Effector memory CD4-positive, alpha-beta T cell (primary cell): ENCODE data around the gene IMMP2L.

ENCODE experiments used
- DNase-seq, 3 donors: peaks; one replicate each; pipeline ENCODE4 v3.0.0-alpha.2; 2020
- H3K27ac ChIP-seq: 2 replicates; pipeline ENCODE4 v1.7.0; 2013; ENCODE audit warnings: mild to moderate bottlenecking, low read length, moderate library complexity; ENCODE audit not compliant: insufficient read depth, poor library complexity, severe bottlenecking
- H3K27me3 ChIP-seq: replicated peaks from 2 replicates; pipeline ENCODE4 v1.7.0; 2013; ENCODE audit warnings: mild to moderate bottlenecking, low read length; ENCODE audit not compliant: insufficient read depth, control insufficient read depth, poor library complexity, severe bottlenecking
- H3K36me3 ChIP-seq: 2 replicates; pipeline ENCODE4 v1.7.0; 2013; ENCODE audit warnings: mild to moderate bottlenecking, low read length, moderate library complexity; ENCODE audit not compliant: control insufficient read depth, insufficient read depth
- H3K4me1 ChIP-seq: 2 replicates; pipeline ENCODE4 v1.7.0; 2013; ENCODE audit warnings: low read length, mild to moderate bottlenecking; ENCODE audit not compliant: control insufficient read depth, insufficient read depth, poor library complexity, severe bottlenecking
- H3K4me3 ChIP-seq: 2 replicates; pipeline ENCODE4 v1.7.0; 2013; ENCODE audit warnings: low read length, low read depth, mild to moderate bottlenecking; ENCODE audit not compliant: insufficient read depth, poor library complexity, severe bottlenecking
- H3K9me3 ChIP-seq: 2 replicates; pipeline ENCODE4 v1.7.0; 2013; ENCODE audit warnings: mild to moderate bottlenecking, low read length, moderate library complexity; ENCODE audit not compliant: control insufficient read depth

Gene IMMP2L

DNA sequence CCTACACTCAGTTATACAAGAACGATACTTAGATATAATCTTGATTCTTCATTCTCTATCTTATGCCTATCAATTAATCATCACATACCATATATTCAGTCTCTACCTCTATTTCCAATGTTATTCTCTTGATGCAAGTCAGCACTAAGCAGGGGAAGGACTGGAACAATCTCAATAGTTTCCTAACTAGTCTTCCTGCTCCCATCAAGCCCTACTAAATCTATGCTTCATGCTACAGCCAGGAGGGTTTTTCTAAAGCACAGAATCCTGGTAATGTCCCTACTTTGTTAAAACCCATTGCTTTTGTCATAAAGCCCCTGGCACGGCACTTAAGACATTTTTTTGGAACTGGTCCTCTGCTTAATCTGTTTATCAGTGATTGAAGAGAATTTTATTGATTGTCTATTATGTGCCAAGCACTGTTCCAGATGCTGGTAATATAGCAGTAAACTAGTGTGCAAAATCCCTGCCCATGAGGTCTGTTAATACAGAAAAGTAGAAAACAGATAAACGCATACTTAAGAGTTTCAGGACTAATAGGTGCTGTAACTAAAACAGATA lies 794.7 kb downstream of the IMMP2L start:
- no peaks in the 10 kb centered on the region for H3K9me3 ChIP-seq
- no peaks in the 10 kb centered on the region for H3K4me1 ChIP-seq
- H3K4me3 ChIP-seq, result no peak overlapping the region
- no peaks in the 10 kb centered on the region for H3K27me3 ChIP-seq
- no peak for DNase-seq
- no peak overlapping the region for H3K27ac ChIP-seq
- H3K36me3 ChIP-seq, result no peaks in the 10 kb centered on the region

DNA sequence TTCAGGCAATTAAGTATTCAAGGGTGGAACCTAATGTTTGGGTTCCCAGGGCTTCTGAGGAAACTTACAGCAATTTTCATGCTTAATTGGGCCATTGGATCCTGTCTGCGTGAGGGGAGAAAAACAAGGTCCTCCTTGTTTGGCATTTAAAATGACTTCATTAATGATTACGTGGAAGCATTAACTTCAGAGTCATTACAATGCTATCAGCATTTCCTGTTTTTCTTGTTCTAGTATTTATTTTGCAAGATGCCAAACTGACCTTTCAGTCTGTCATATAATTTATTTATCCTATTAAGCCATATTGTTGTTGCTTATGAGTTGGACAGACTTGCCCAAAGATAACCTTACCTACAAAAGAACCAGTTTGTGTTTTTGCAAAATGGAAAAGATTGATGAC lies 795.4 kb downstream of the IMMP2L start:
- no peak overlapping the region for H3K27ac ChIP-seq

DNA sequence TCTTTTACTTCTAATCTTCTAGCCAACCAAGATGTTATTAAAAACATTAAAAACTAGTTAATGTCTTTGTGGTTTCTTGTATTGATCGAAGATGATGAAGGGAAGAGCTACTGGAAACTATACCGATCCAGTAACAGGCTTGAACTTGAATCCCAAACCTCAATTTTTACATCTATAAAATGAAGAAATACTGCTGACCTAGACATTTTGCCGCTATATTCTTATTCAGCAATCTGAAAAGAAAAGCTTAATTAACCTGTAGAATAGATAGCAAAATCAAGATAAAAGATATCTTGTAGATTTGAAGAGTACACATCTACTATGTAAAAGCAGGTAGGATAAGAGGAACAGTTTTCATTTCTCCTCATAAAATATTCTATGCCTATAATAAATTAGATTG lies 797.4 kb downstream of the IMMP2L start:
- H3K27me3 ChIP-seq, result no peaks in the 10 kb centered on the region
- H3K4me1 ChIP-seq, result no peaks in the 10 kb centered on the region
- DNase-seq, result no peak
- no peak overlapping the region for H3K4me3 ChIP-seq
- no peaks in the 10 kb centered on the region for H3K36me3 ChIP-seq
- no peak overlapping the region for H3K27ac ChIP-seq
- H3K9me3 ChIP-seq, result no peaks in the 10 kb centered on the region

More for the DNA sequence above, 795.4 kb downstream of the IMMP2L start:
- DNase-seq, result no peak
- H3K9me3 ChIP-seq, result no peaks in the 10 kb centered on the region
- no peaks in the 10 kb centered on the region for H3K36me3 ChIP-seq
- H3K27me3 ChIP-seq, result no peaks in the 10 kb centered on the region
- H3K4me3 ChIP-seq, result no peak overlapping the region
- no peaks in the 10 kb centered on the region for H3K4me1 ChIP-seq

DNA sequence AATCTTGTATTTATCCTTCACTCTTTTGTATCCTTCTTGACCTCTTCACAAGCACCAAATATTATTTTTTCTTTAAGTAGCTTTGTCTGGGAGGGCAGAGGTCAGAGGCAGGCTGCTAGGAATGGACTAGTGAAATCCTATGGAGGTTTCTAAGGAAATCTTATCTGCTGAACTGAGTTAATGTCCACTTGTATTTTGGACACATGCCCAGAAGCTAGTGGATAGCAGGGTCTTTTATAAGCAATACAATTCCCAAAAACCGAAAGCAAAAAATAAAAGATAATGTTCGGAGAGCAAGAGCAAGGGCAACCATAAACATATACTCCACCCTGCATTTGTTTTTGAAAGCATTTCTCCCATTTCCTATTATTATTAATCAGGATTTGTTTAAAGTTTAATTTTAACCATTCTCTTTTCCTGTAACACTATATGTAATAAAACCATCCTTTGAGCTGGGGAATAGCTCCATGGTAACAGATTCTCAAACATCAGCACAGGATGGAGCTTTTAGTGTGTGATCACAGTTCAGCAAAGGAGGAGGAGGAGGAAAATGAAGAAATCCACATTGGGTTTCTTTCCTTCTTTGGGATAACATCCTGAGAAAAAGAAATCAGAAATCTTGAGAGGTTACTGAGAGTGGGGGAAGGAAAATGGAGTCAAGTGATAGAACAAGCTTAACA lies 799.6 kb downstream of the IMMP2L start:
- DNase-seq, result no peak
- Histone ChIP-seq H3K36me3 (no peaks in the 10 kb centered on the region), H3K4me1 (no peaks in the 10 kb centered on the region), H3K27me3 (no peaks in the 10 kb centered on the region), H3K27ac (no peak overlapping the region), H3K4me3 (no peak overlapping the region), H3K9me3 (no peaks in the 10 kb centered on the region)

DNA sequence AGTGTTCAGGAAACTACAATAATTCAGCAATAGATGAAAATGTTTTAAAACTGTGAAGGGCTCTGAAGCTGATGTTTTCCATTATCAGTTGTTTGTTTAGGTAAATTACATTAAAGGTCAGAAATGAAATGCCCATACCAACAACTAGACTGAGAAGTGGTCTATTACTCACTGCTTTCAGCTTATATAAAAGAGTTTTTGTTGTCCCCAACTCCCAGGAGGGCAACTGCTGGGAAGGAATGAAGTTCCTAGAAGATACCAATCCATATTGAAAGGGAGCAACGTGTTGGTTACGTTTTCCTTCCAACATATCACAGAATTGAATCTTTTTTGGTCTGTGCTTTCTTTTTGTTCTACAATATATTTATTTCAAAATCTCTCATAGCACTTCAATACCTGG lies 802.0 kb downstream of the IMMP2L start:
- H3K27ac ChIP-seq, result no peak overlapping the region
- no peaks in the 10 kb centered on the region for H3K9me3 ChIP-seq

DNA sequence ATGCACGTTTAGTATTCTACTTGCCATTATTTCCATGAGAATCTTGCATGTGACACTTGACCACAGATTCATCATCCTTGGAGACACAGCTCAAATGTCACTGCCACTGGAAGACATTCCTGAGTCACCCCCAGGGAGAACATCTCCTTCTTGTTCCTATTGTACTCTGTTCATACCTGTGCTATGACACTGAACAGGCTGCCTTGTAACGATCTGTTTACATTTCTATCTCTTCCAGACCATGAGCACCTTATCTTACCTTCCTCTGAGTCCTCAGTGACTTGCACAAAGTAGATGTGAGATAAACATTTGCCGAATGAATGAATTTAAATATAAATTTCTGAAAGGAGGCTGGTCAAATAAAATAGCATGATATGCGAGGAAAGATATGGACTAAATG lies 803.2 kb downstream of the IMMP2L start:
- H3K36me3 ChIP-seq, result no peaks in the 10 kb centered on the region
- H3K4me1 ChIP-seq, result no peaks in the 10 kb centered on the region
- H3K9me3 ChIP-seq, result no peaks in the 10 kb centered on the region
- H3K27me3 ChIP-seq, result no peaks in the 10 kb centered on the region
- no peak overlapping the region for H3K4me3 ChIP-seq
- DNase-seq, result no peak
- no peak overlapping the region for H3K27ac ChIP-seq

More for the DNA sequence above, 802.0 kb downstream of the IMMP2L start:
- H3K27me3 ChIP-seq, result no peaks in the 10 kb centered on the region
- no peak overlapping the region for H3K4me3 ChIP-seq
- H3K4me1 ChIP-seq, result no peaks in the 10 kb centered on the region
- H3K36me3 ChIP-seq, result no peaks in the 10 kb centered on the region
- DNase-seq, result no peak

DNA sequence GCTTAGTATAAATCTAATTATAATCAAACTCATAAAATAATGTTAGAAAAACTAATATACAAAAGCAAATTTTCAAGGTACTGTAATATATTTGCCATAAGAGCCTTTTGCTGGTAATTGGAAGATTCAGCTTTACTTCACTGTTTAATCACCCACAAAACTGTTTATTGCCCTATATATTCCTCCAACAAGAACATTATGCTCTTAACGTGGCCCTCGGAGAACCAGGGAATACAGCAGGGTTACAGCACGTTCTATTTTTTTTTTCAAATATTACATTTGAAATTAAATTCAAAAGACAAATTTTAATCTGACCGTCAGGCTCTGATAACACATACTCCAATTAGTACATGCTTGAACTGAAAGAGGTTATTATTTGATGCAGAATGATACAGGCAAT lies 807.6 kb downstream of the IMMP2L start:
- no peak for DNase-seq
- H3K9me3 ChIP-seq, result no peaks in the 10 kb centered on the region
- no peaks in the 10 kb centered on the region for H3K27me3 ChIP-seq
- H3K27ac ChIP-seq, result no peak overlapping the region
- H3K36me3 ChIP-seq, result no peaks in the 10 kb centered on the region
- H3K4me3 ChIP-seq, result no peak overlapping the region
- H3K4me1 ChIP-seq, result no peaks in the 10 kb centered on the region

DNA sequence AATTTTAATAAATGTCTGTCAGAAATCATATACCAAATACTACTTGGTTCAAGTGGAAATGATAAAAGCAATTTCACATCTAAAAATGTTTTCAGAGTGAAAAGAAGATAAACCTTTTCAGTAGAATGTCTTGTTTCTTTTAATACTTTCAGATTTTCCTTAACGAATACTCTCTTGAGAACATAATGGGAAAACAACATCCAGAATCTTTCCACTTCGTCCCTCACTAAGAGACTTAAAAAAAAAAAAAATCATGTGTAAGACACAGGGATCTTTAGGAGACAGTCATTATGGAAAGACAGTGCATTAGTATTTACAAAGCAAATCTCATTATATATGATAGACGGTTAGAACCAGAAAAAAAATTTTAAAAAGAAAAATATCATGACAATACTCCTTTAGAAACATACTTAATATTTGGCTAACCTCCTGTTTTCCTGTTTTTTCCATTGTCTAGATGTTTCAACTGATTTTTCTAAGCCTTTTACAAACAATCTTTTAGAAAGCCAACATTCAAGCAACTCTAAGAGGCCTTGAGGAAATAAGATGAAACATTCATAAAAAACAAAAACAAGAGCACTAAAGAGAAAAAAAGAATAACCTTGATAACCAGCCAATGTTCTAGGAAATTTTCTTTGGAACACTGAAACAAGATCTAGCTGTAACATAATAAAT lies 811.2 kb downstream of the IMMP2L start:
- DNase-seq, result no peak
- no peak overlapping the region for H3K27ac ChIP-seq
- no peaks in the 10 kb centered on the region for H3K27me3 ChIP-seq
- no peaks in the 10 kb centered on the region for H3K9me3 ChIP-seq
- no peaks in the 10 kb centered on the region for H3K4me1 ChIP-seq
- H3K4me3 ChIP-seq, result no peak overlapping the region
- no peaks in the 10 kb centered on the region for H3K36me3 ChIP-seq

DNA sequence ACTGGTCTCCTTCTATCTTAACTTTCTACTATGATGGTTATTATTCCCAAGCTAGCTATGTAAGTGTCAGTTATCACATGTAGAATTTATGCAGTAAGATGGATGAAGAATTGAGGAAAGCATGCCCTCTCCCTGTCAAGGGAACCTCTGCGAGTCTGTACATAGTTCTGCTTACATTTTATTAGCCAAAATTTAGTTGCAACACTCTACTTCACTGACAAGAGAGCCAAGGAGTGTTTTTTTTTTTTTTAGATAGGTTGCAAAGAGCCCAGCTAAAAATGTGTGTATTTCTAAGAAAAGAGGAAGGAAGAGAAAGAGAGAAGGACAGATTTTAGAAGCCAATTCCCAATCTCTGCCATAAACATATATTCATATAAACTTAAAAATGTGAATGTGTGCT lies 829.1 kb downstream of the IMMP2L start:
- no peak overlapping the region for H3K27ac ChIP-seq
- H3K4me1 ChIP-seq, result no peaks in the 10 kb centered on the region
- H3K36me3 ChIP-seq, result no peaks in the 10 kb centered on the region
- no peak for DNase-seq
- no peaks in the 10 kb centered on the region for H3K9me3 ChIP-seq
- H3K27me3 ChIP-seq, result no peaks in the 10 kb centered on the region
- H3K4me3 ChIP-seq, result no peak overlapping the region

DNA sequence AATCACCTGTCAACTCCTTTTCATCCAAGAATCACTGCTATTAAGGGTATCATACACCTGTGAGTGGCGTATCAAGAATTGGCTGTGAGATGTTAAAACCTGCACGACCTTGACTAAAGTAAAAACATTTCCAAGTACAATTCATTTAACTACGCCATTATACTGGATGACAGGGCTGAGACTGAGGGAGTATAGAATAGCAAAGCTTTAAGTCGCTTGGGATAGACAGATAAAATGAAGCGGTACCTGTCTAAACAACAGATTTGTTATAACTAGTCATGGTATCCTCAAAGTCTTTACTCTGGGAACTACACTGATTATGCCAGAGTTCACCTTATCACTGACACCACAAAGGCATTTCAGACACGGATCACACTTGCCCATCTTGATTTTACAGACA lies 837.5 kb downstream of the IMMP2L start:
- no peak for DNase-seq
- Histone ChIP-seq H3K36me3 (no peaks in the 10 kb centered on the region), H3K9me3 (no peaks in the 10 kb centered on the region), H3K27ac (no peak overlapping the region), H3K4me1 (no peaks in the 10 kb centered on the region), H3K27me3 (no peaks in the 10 kb centered on the region), H3K4me3 (no peak overlapping the region)
